NCI-H526 treated with DMSO at 0.1 percent for 48 hours (cell line): Measurements from ENCODE around the gene MRPL27.

Source experiments
- DNase-seq: peaks from one replicate; lab custom pipeline; 2025; lab: John Stamatoyannopoulos, UW

The MRPL27 gene

GRCh38 chr17:50382931-50383330 is 9.9 kb upstream of the MRPL27 start:
- DNase-seq, result no peak

- DNase-seq, result no peak
Measured at GRCh38 chr17:50381920-50382319, 8.9 kb upstream of the MRPL27 start.

GRCh38 chr17:50381260-50381815 is 8.4 kb upstream of the MRPL27 start:
- no peak for DNase-seq

- no peak for DNase-seq
Measured at GRCh38 chr17:50380369-50381259, 7.6 kb upstream of the MRPL27 start.

- no peak for DNase-seq
Measured at GRCh38 chr17:50379351-50380132, 6.6 kb upstream of the MRPL27 start.

DNA sequence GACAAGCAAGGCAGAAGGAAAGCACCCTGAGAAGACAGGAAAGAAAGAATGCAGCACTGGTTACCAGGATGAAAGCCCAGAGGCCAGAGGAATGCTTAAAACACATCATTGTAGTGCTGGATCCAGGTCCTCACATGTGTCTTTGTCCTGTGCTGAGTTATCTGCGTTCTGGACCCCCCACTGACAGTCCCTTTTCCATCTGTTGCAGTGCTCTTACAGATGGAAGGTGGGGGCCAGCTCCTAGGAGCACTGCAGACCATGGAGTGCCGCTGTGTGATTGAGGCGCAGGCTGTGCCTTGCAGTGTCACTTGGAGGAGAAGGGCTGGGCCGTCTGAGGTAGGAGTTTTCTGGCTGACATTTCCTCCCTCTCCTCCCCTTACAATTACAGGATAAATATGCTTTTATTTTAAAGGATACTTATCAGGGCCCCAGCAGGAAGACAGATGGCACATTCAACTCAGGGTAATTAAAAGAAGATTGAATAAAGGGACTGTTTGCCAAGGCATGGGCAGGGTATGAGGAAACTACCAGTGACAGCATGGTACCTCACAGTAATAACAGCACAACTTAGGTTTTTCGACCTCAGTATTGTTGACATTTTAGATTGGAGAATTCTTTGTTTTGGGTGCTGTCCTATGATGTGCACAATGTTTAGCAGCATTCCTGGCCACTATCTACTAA is 3.0 kb upstream of the MRPL27 start:
- no peak for DNase-seq

DNA sequence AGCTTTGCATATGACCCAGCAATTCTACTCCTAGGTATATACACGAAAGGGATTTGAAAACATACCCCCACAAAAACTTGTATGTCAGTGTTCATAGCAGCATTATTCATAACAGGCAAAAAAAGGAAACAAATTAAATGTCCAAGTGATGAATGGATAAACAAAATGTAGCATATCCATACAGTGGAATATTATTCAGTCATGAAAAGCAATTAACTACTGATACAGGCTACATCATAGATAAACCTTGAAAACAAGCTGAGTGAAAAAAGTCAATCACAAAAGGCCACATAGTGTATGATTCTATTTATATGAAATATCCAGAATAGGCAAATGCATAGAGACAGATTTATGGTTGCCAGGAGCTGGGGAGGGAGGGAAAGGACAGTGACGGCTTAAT is 721 bp upstream of the MRPL27 start:
- no peak for DNase-seq

GRCh38 chr17:50372222-50372757 is 694 bp downstream of the MRPL27 start:
- no peak for DNase-seq

GRCh38 chr17:50371526-50371925 is 1.5 kb downstream of the MRPL27 start:
- DNase-seq, result peak; percentile 40

DNA sequence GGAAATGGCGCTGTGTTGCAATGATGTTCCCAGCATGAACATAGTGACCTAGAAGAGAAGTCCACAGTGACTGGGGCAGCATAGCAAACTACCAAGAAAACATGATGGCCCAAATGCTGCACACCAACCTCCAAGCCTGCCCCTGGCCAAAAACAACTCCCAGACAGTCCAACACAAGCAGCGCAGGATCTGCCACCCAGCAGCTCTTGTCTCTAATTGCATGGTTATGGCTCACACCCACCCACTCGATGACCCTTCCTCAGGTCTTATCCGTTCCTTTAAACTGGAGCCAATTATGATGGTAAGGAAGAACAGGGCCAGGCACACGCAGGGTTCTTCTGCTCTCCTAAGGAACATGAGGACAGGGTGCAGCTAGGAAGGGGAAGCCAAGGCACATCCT is 2.9 kb downstream of the MRPL27 start:
- DNase-seq, result no peak

DNA sequence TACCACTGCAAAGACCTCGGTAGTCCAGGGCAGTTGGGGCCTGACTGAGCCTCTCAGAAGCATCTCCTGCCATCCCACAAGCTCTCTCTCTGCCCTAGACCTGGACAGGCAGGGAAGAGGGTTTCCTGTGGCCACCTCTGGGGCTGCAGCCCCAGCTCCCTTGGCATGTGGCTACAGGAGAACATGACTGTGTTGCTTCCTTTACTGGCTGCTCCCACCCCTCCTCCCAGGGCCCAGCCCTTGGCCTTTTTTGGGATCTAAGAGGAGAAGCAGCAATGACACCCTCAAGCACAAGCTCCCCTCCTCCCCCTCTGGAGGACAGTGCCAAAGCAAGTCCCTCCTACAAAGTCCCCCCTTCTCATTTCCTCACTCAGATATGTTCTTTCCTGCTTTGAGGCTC is 5.6 kb downstream of the MRPL27 start:
- no peak for DNase-seq

- DNase-seq, result no peak
Measured at GRCh38 chr17:50365649-50366393, 7.2 kb downstream of the MRPL27 start.

- no peak for DNase-seq
Measured at GRCh38 chr17:50365165-50365564, 7.8 kb downstream of the MRPL27 start.

GRCh38 chr17:50364715-50365114 is 8.3 kb downstream of the MRPL27 start:
- no peak for DNase-seq

- DNase-seq, result no peak
Measured at GRCh38 chr17:50364061-50364458, 8.9 kb downstream of the MRPL27 start.

GRCh38 chr17:50363217-50364060 is 9.5 kb downstream of the MRPL27 start:
- no peak for DNase-seq

GRCh38 chr17:50362661-50363060 is 10.3 kb downstream of the MRPL27 start:
- no peak for DNase-seq

DNA sequence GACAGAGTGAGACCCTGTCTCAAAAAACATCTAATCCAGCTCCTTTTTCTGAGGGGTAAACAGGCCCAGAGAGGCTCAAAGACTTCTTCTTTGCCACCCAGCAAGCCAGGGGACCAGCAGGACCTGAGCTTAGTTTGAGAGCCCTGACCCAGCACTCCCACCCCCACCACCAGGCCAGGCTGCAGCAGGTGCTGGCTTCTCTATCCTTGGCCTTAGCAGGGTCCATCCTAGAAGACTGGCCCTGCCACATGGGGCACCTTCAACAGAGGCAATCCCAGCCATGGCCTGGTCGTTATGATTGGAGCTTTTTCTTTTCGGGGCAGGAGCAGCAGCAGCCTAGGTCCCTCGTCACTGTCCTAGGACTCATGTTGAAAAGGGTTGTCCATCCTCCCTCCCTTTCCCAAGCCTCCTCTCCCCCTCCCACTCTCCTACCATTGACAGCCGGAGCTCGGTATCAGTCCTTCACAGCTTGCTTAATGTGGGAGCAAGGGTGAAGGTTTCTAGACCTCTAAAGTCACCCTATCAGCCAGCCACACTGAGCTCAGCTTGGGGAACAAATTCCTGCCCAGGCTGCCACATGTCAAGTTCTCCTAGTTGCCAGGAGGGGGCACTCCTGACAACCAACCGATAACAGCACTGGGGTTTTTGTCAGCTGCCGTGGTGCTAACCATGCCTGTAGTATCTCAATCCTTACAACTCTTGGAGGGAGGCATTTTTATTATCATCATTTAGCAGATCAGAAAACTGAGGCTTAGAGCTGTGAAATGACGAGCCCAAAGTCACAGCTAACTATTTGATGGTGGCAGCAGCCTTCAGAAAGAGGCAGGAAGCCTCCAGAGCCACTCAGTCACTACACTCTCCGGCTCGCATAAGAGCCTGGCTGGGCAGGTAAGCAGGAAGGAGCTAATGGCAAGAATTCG is 11.2 kb downstream of the MRPL27 start:
- DNase-seq, result peak; percentile 22

DNA sequence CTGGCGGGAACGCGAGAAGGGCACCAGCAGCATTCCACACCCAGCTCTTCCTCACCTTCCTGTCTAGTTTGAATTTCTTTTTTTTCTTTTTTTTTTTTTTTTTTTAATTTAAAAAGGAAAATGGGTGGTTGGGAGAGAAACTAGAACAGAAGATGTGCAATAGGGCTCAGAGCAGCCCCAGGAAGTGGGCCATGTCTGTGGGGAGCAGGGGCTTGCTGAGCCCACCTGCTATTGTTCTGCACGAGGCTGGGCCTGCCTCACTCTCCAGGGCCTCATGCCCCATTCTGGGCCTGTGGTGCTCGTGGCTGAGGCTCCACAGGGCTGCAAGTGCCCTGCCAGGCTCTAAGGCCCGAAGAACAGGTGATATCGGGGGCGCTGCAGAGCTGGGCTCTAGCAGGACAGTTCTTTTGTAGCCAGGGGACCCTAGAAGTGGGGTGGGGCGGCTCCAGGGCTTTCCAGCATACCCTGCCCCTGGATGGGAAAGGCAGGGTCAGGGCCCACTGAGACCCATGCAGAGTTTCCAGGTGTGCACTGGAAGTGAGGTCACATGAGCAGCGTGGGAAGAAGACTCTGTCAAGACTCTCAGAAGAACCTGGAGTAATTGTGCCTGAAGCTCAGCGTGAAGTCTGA is 12.4 kb downstream of the MRPL27 start:
- DNase-seq, result no peak
